ENCODE measurements around the gene CLDN19.

GRCh38 chr1:42769811-42770210 is 29.8 kb upstream of the CLDN19 start:
- TF ChIP-seq CTCF (IDR thresholded peaks at IDR 0.05 in 8 of 11, conservative IDR thresholded peaks at IDR 0.05 in 3 of 11) (no peak), POLR2A (IDR thresholded peaks at IDR 0.05) (no peak), POLR2AphosphoS5 (IDR thresholded peaks at IDR 0.05) (no peak)
